SK-N-SH treated with all-trans-retinoic acid at 6 μM for 48 hours (cell line): ENCODE results near the gene RAB27A.

ENCODE experiments used
- ATAC-seq: fragments of 200-7000 bp; cut with Tn5 transposase; 3 replicates; pipeline ENCODE4 v1.9.1; 2020; ENCODE audit warnings: mild to moderate bottlenecking, moderate library complexity
- ARNTL ChIP-seq: fragments of 450-650 bp; formaldehyde crosslinking; IDR thresholded peaks from 2 replicates; pipeline ENCODE4 v1.5.0; 2020; ENCODE audit warnings: low read depth, mild to moderate bottlenecking, moderate library complexity, borderline replicate concordance
- BACH2 ChIP-seq: fragments of 250-450 bp; sonication (Bioruptor Pico); IDR thresholded peaks from 2 replicates; pipeline ENCODE4 v1.9.0; 2021; ENCODE audit warnings: mild to moderate bottlenecking, borderline replicate concordance
- CREB5 ChIP-seq: fragments of 250-450 bp; sonication (Bioruptor Pico); IDR thresholded peaks from 2 replicates; pipeline ENCODE4 v1.5.1; 2020; ENCODE audit warnings: low read depth, mild to moderate bottlenecking, moderate library complexity
- CSDC2 ChIP-seq: fragments of 250-450 bp; sonication (Bioruptor Pico); IDR thresholded peaks from 2 replicates; pipeline ENCODE4 v1.5.0; 2020; ENCODE audit warnings: mild to moderate bottlenecking, moderate library complexity
- CSRNP3 ChIP-seq: fragments of 250-450 bp; sonication (Bioruptor Pico); IDR thresholded peaks from 2 replicates; pipeline ENCODE4 v1.5.1; 2021; ENCODE audit warnings: mild to moderate bottlenecking, moderate library complexity
- ESRRG ChIP-seq: fragments of 250-450 bp; sonication (Bioruptor Pico); IDR thresholded peaks from 2 replicates; pipeline ENCODE4 v1.6.1; 2021; ENCODE audit warnings: mild to moderate bottlenecking
- GLIS3 ChIP-seq: fragments of 250-450 bp; sonication (Bioruptor Pico); IDR thresholded peaks from 2 replicates; pipeline ENCODE4 v1.5.0; 2020; ENCODE audit warnings: mild to moderate bottlenecking, moderate library complexity
- ISL1 ChIP-seq: fragments of 250-450 bp; sonication (Bioruptor Pico); IDR thresholded peaks from 2 replicates; pipeline ENCODE4 v2.1.2; 2022; ENCODE audit warnings: mild to moderate bottlenecking, moderate library complexity
- OSR1 ChIP-seq: fragments of 250-450 bp; sonication (Bioruptor Pico); IDR thresholded peaks from 2 replicates; pipeline ENCODE4 v1.8.0; 2022; ENCODE audit warnings: moderate library complexity, mild to moderate bottlenecking, inconsistent platforms
- PATZ1 ChIP-seq: fragments of 250-450 bp; sonication (Bioruptor Pico); IDR thresholded peaks from 2 replicates; pipeline ENCODE4 v1.8.0; 2020; ENCODE audit warnings: mild to moderate bottlenecking, moderate library complexity, borderline replicate concordance
- PPARA ChIP-seq: fragments of 250-450 bp; sonication (Bioruptor Pico); IDR thresholded peaks from 2 replicates; pipeline ENCODE4 v1.5.0; 2020; ENCODE audit warnings: mild to moderate bottlenecking, borderline replicate concordance
- SNAI2 ChIP-seq: fragments of 250-450 bp; sonication (Bioruptor Pico); IDR thresholded peaks from 2 replicates; pipeline ENCODE4 v1.5.0; 2020; ENCODE audit warnings: mild to moderate bottlenecking, moderate library complexity
- TCF4 ChIP-seq: fragments of 250-450 bp; sonication (Bioruptor Pico); IDR thresholded peaks from 2 replicates; pipeline ENCODE4 v1.8.0; 2021; ENCODE audit warnings: mild to moderate bottlenecking, moderate library complexity, borderline replicate concordance
- TOX ChIP-seq: fragments of 250-450 bp; sonication (Bioruptor Pico); IDR thresholded peaks from 2 replicates; pipeline ENCODE4 v1.8.0; 2021; ENCODE audit warnings: mild to moderate bottlenecking, moderate library complexity, borderline replicate concordance
- TSHZ2 ChIP-seq: fragments of 250-450 bp; sonication (Bioruptor Pico); IDR thresholded peaks from 2 replicates; pipeline ENCODE4 v1.5.0; 2020; ENCODE audit warnings: mild to moderate bottlenecking, moderate library complexity
- ZC3H10 ChIP-seq: fragments of 250-450 bp; sonication (Bioruptor Pico); IDR thresholded peaks from 2 replicates; pipeline ENCODE4 v1.5.1; 2021; ENCODE audit warnings: mild to moderate bottlenecking, moderate library complexity
- ZFP3 ChIP-seq: fragments of 250-450 bp; sonication (Bioruptor Pico); IDR thresholded peaks from 2 replicates; pipeline ENCODE4 v1.5.0; 2020; ENCODE audit warnings: mild to moderate bottlenecking, moderate library complexity
- ZFP30 ChIP-seq: fragments of 450-650 bp; formaldehyde crosslinking; IDR thresholded peaks from 2 replicates; pipeline ENCODE4 v1.5.0; 2022; ENCODE audit warnings: mild to moderate bottlenecking, moderate library complexity
- ZNF565 ChIP-seq: fragments of 450-650 bp; formaldehyde crosslinking; conservative IDR thresholded peaks from 2 replicates; pipeline ENCODE4 v1.5.0; 2020; ENCODE audit warnings: low read depth, mild to moderate bottlenecking, moderate library complexity
- ZNF70 ChIP-seq: fragments of 450-650 bp; formaldehyde crosslinking; IDR thresholded peaks from 2 replicates; pipeline ENCODE4 v1.5.0; 2020; ENCODE audit warnings: mild to moderate bottlenecking, moderate library complexity
- ZNF8 ChIP-seq: fragments of 450-650 bp; formaldehyde crosslinking; IDR thresholded peaks from 2 replicates; pipeline ENCODE4 v1.5.0; 2020; ENCODE audit warnings: mild to moderate bottlenecking, moderate library complexity

Gene RAB27A

GRCh38 chr15:55257938-55258337, 31.7 kb downstream of the RAB27A start:
- no peak for ATAC-seq
- no peak for TF ChIP-seq ESRRG (CRISPR knock-in tag)
- no peak for TF ChIP-seq ZNF8 (CRISPR knock-in tag)
- no peak for TF ChIP-seq SNAI2 (CRISPR knock-in tag)

GRCh38 chr15:55257012-55257670, 32.5 kb downstream of the RAB27A start:
- ATAC-seq, result no peak
- TF ChIP-seq ARNTL, result no peak
- TF ChIP-seq CSRNP3, result no peak
- no peak for TF ChIP-seq TSHZ2 (CRISPR knock-in tag)
- TF ChIP-seq SNAI2 (CRISPR knock-in tag), result no peak
- TF ChIP-seq ESRRG (CRISPR knock-in tag), result no peak
- TF ChIP-seq ZFP3 (CRISPR knock-in tag), result no peak
- TF ChIP-seq ZFP30 (CRISPR knock-in tag), result no peak
- TF ChIP-seq ISL1 (CRISPR knock-in tag), result no peak
- TF ChIP-seq CREB5 (CRISPR knock-in tag), result no peak
- no peak for TF ChIP-seq TOX

- TF ChIP-seq CREB5 (CRISPR knock-in tag), result no peak
- no peak for TF ChIP-seq ZC3H10
- no peak for TF ChIP-seq GLIS3 (CRISPR knock-in tag)
- no peak for TF ChIP-seq OSR1 (CRISPR knock-in tag)
- no peak for TF ChIP-seq CSRNP3
- TF ChIP-seq TOX, result no peak
- TF ChIP-seq ZNF70, result no peak
- no peak for TF ChIP-seq BACH2 (CRISPR knock-in tag)
- TF ChIP-seq ZFP30 (CRISPR knock-in tag), result no peak
- no peak for TF ChIP-seq SNAI2 (CRISPR knock-in tag)
- TF ChIP-seq ISL1 (CRISPR knock-in tag), result no peak
- no peak for TF ChIP-seq TCF4
- TF ChIP-seq, all 23 proteins: peak for 0
- ATAC-seq, result no peak
Measured at GRCh38 chr15:55256281-55257011, 33.2 kb downstream of the RAB27A start.

- ATAC-seq, result no peak
- TF ChIP-seq ZC3H10 (no peak), ZNF70 (no peak), PPARA (CRISPR knock-in tag) (no peak), ZNF8 (CRISPR knock-in tag) (no peak), ZNF565 (CRISPR knock-in tag) (no peak), ZFP30 (CRISPR knock-in tag) (no peak), TCF4 (no peak), CREB5 (CRISPR knock-in tag) (no peak), PATZ1 (CRISPR knock-in tag) (no peak), CSDC2 (CRISPR knock-in tag) (no peak), ARNTL (no peak)
Measured at GRCh38 chr15:55255714-55256113, 33.9 kb downstream of the RAB27A start.
